Right atrium auricular region (tissue), 2 donors: ENCODE measurements around the gene GID4. TPM values are rescaled to one million over a fixed set of nuclear protein-coding genes. Genes with fewer than 3 reads are reported as not detected.
A peak's percentile ranks its signal among the peaks of the same experiment; 100 is the strongest.

ENCODE experiments used
- DNase-seq: peaks from one replicate; pipeline ENCODE4 v3.0.0-alpha.2; 2019; ENCODE audit warnings: low spot score
- H3K27ac ChIP-seq, 2 donors: fragments of 200-600 bp; sonication (generic); 1 replicate in 1 of 2; 2 replicates in 1 of 2; pipeline ENCODE4 v1.5.1; 2016 to 2019
- H3K27me3 ChIP-seq, 2 donors: fragments of 200-600 bp; sonication (generic); one replicate each; pipeline versions ENCODE4 v1.5.1 to v1.6.0; 2017 to 2019
- H3K36me3 ChIP-seq: fragments of 200-600 bp; sonication (generic); one replicate; pipeline ENCODE4 v1.5.1; 2016
- H3K4me1 ChIP-seq, 2 donors: fragments of 200-600 bp; sonication (generic); one replicate each; pipeline versions ENCODE4 v1.5.1 to v1.6.0; 2017 to 2019
- H3K4me3 ChIP-seq, 2 donors: fragments of 200-600 bp; sonication (generic); 1 replicate in 1 of 2; 2 replicates in 1 of 2; pipeline ENCODE4 v1.5.1; 2017 to 2019; ENCODE audit warnings: mild to moderate bottlenecking in 1 of 2, moderate library complexity in 1 of 2
- H3K9me3 ChIP-seq, 2 donors: fragments of 200-600 bp; sonication (generic); one replicate each; pipeline ENCODE4 v1.5.1; 2019
- total RNA-seq, 2 donors: library from RNA; depleted of rRNA; stranded (reverse); fragments of >200 nt; gene quantifications; one replicate each; pipeline ENCODE4 v1.1.0, GENCODE V29; 2016
- TF ChIP-seq, protein P1 (sequence below), 2 donors: fragments of 200-600 bp; sonication (generic); IDR thresholded peaks; one replicate each; pipeline ENCODE4 v1.5.1; 2019; ENCODE audit warnings: antibody characterized with exemption in 2 of 2

Gene GID4
- total RNA-seq, result 10 to 100 TPM; 14.0 to 22.1 TPM

DNA sequence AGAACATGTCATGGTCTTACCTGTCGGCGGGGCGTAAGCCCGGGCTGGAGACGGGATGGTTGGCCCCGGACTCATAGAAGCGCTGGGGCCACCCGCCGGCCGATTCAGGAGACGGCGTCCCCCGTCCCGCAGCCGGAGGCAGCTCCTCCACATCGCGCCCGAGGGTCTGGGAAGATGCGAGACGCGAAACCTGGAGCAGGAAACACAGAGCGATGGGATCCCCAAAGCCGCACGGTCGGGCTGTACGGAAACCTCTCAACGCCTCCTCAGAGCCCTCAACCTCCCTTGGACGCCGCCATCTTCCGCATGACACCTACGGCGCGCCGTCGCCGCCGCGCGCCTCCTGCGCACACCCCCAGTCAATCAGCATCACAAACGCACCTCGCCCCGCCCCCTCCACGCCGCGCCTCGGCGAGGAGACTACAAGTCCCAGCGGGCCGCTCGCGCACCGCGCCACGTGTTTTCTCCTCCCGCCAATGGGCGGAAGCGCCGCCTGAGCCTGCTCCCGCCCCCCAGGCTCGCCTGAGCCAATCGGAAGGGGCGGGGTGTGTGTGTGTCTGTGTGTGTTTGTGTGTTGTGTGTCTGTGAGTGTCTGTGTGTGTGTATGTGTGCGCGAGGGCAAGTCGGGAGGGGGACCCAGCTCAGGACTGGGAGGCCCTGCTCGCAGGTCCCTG lies at the start of gene GID4, which contains the start of gene ATPAF2:
TSS of gene GID4 (plus strand) at position 548 of the 674 bp plus-strand sequence. CDS start at position 605, 57 bp downstream.
TSS of gene ATPAF2 (minus strand) at position 308 of the 674 bp plus-strand sequence. CDS start at position 153, 155 bp downstream.
- H3K27ac ChIP-seq, result peak within 1 kb of the TSS; percentile 88 to 89
- TF ChIP-seq, protein P1, sequence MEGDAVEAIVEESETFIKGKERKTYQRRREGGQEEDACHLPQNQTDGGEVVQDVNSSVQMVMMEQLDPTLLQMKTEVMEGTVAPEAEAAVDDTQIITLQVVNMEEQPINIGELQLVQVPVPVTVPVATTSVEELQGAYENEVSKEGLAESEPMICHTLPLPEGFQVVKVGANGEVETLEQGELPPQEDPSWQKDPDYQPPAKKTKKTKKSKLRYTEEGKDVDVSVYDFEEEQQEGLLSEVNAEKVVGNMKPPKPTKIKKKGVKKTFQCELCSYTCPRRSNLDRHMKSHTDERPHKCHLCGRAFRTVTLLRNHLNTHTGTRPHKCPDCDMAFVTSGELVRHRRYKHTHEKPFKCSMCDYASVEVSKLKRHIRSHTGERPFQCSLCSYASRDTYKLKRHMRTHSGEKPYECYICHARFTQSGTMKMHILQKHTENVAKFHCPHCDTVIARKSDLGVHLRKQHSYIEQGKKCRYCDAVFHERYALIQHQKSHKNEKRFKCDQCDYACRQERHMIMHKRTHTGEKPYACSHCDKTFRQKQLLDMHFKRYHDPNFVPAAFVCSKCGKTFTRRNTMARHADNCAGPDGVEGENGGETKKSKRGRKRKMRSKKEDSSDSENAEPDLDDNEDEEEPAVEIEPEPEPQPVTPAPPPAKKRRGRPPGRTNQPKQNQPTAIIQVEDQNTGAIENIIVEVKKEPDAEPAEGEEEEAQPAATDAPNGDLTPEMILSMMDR (IDR thresholded peaks at IDR 0.05), result no peak

DNA sequence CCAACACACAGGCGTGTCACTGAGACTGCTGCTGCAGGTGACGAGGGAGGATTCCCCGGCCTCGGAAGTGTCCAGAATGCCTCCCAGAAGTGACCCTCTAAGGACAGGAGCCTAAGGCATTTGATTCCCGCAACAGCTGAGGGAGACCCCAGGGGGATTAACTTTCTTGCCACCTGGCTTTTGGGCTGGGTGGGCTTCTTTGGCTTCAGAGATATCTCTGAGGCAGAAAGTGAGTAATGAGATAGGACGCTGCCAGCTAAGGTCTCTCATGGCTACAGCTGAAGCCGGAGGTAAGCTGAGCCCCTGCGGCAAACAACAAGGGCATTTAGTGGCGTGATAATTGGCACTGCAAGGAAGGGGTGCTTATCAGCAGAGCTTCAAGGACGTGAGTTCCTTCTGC lies 49.6 kb upstream of the GID4 start:
- H3K27ac ChIP-seq, result no peak overlapping the region
- peaks cover 0 to 5% of the 10 kb centered on the region in 2 donors for H3K4me1 ChIP-seq
- no peaks in the 10 kb centered on the region for H3K36me3 ChIP-seq
- H3K27me3 ChIP-seq, result no peaks in the 10 kb centered on the region
- no peak for DNase-seq
- H3K9me3 ChIP-seq, result no peaks in the 10 kb centered on the region
- no peak overlapping the region for H3K4me3 ChIP-seq
- TF ChIP-seq, protein P1 (IDR thresholded peaks at IDR 0.05), result no peak

More for the DNA sequence above, at the start of gene GID4, which contains the start of gene ATPAF2:
- Histone ChIP-seq H3K4me1 (peaks cover 0 to 43% of the 10 kb centered on the region in 2 donors), H3K36me3 (no peaks in the 10 kb centered on the region), H3K27me3 (no peaks in the 10 kb centered on the region), H3K4me3 (peak within 1 kb of the TSS; percentile 80 to 87), H3K9me3 (no peaks in the 10 kb centered on the region)
- peak; percentile 100 for DNase-seq

DNA sequence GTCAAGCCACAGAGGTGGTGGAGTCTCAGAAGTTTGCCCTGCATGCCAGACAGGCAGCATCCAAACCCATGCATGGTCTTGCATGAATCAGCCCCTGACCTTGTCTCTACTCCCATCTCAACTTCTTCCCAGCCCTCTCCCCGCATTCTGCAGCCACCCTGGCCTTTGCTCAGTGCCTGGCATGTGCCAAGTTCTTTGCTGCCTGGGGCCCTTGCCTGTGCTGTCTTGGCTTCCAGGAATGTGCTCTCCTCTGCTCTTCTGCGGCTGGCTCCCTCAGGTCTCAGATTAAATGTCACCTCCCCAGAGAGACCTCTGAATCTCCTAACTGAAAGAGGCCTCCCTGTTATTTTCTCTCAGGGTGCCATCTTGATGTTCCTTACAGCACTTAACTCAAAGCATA lies 48.9 kb upstream of the GID4 start:
- Histone ChIP-seq H3K36me3 (no peaks in the 10 kb centered on the region), H3K9me3 (no peaks in the 10 kb centered on the region), H3K4me3 (no peak overlapping the region), H3K27me3 (no peaks in the 10 kb centered on the region), H3K4me1 (peaks cover 0 to 9% of the 10 kb centered on the region in 2 donors), H3K27ac (no peak overlapping the region)
- no peak for DNase-seq
- TF ChIP-seq, protein P1 (IDR thresholded peaks at IDR 0.05), result no peak

DNA sequence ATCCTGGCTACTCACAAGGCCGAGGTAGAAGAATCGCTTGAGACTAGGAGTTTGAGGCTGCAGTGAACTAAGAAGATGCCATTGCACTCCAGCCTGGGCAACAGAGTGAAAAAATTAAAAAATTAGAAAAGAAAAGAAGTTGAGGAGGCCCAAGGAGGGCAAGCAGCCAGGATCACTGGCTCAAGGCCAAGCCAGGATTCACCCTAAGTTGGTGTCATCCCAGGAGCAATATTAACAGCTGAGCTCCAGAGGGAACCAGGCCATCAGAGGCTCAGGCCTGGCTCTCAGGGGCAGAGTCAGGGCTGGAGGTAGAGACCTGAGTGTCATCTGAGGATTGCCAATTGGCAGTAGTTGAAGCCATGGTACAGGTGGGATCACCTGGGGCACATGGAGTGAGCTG lies 45.8 kb upstream of the GID4 start:
- no peaks in the 10 kb centered on the region for H3K27me3 ChIP-seq
- TF ChIP-seq, protein P1 (IDR thresholded peaks at IDR 0.05), result no peak
- no peak overlapping the region for H3K4me3 ChIP-seq
- no peak overlapping the region for H3K27ac ChIP-seq
- H3K9me3 ChIP-seq, result no peaks in the 10 kb centered on the region
- DNase-seq, result no peak
- H3K4me1 ChIP-seq, result peaks cover 0 to 9% of the 10 kb centered on the region in 2 donors
- H3K36me3 ChIP-seq, result no peaks in the 10 kb centered on the region

DNA sequence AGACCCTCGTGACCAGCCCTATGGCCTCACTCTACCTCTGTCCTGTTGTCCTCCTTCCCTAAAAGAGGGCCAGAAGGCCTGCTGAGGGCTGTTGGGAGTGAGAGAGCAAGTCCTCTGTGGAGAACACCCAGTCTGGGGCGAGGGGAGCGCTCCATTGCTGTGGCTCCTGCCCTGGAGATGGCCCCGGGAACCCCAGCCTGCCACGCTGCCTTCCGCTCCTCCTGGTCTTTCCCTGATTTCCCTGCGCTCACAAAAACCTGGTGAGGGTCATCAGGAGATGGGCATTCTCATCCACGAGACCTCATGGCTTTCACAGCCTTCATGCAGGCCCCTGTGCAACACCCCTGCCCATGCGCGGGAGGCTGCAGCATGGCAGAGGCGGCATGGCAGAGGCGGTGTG lies 45.4 kb upstream of the GID4 start:
- Histone ChIP-seq H3K4me1 (peaks cover 0 to 9% of the 10 kb centered on the region in 2 donors), H3K9me3 (no peaks in the 10 kb centered on the region), H3K4me3 (no peak overlapping the region), H3K27me3 (no peaks in the 10 kb centered on the region), H3K27ac (no peak overlapping the region), H3K36me3 (no peaks in the 10 kb centered on the region)
- no peak for DNase-seq
- TF ChIP-seq, protein P1 (IDR thresholded peaks at IDR 0.05), result no peak
